ENCODE measurements around the gene ATG7. TPM values are rescaled to one million over a fixed set of nuclear protein-coding genes. Genes with fewer than 3 reads are reported as not detected.

Gene ATG7
- polyA plus RNA-seq, 2 donors, result 5.8 to 13.1 TPM

DNA sequence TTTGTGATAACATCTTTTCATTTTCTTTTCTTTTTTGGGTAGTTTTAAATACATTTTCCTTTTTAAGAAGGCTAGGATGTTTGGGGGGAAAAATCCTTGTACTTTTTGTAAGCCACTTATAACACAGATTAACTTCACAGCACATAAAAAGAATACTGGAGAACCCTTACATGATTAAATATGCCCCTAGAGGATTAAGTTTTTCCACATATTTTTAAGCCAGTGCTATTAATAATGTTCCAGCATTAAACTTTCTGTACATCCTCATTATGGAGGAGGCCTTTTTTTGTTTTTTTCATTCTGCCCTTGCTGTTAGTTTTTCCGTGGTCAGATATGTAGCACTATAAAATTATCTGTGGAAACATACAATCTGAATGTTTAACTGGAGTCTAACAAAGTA is 147.9 kb downstream of the ATG7 start:
- Histone ChIP-seq H3K9me3 (ENCODE audit: control insufficient read depth in 2 of 2, insufficient read depth in 1 of 2, low read depth in 1 of 2, low read length in 1 of 2) (no peaks in the 10 kb centered on the region), H3K27ac (ENCODE audit: low read depth in 2 of 2, low read length in 1 of 2) (no peak overlapping the region), H3K4me1 (ENCODE audit: control insufficient read depth in 2 of 2, insufficient read depth in 2 of 2, low read length in 1 of 2) (no peaks in the 10 kb centered on the region), H3K36me3 (ENCODE audit: control insufficient read depth in 2 of 2, insufficient read depth in 2 of 2, low read length in 1 of 2) (no peaks in the 10 kb centered on the region), H3K27me3 (ENCODE audit: control insufficient read depth in 1 of 2, insufficient read depth in 2 of 2, low read length in 2 of 2) (no peaks in the 10 kb centered on the region), H3K4me3 (ENCODE audit: low read depth in 1 of 2, low read length in 2 of 2) (no peak overlapping the region)
- 43 to 82% methylated on average over 1 of the region's 1 CpG for WGBS, 2 donors

- 94 to 97% methylated on average over 1 of the region's 1 CpG for WGBS, 2 donors
- H3K9me3 ChIP-seq (ENCODE audit: control insufficient read depth in 2 of 2, insufficient read depth in 1 of 2, low read depth in 1 of 2, low read length in 1 of 2), result no peaks in the 10 kb centered on the region
- no peaks in the 10 kb centered on the region for H3K27me3 ChIP-seq (ENCODE audit: control insufficient read depth in 1 of 2, insufficient read depth in 2 of 2, low read length in 2 of 2)
- H3K4me1 ChIP-seq (ENCODE audit: control insufficient read depth in 2 of 2, insufficient read depth in 2 of 2, low read length in 1 of 2), result no peaks in the 10 kb centered on the region
- no peak overlapping the region for H3K27ac ChIP-seq (ENCODE audit: low read depth in 2 of 2, low read length in 1 of 2)
- H3K4me3 ChIP-seq (ENCODE audit: low read depth in 1 of 2, low read length in 2 of 2), result no peak overlapping the region
- H3K36me3 ChIP-seq (ENCODE audit: control insufficient read depth in 2 of 2, insufficient read depth in 2 of 2, low read length in 1 of 2), result no peaks in the 10 kb centered on the region
Measured at GRCh38 chr3:11422291-11422690, 150.1 kb downstream of the ATG7 start.

GRCh38 chr3:11423868-11424267 is 151.7 kb downstream of the ATG7 start:
- H3K27me3 ChIP-seq (ENCODE audit: control insufficient read depth in 1 of 2, insufficient read depth in 2 of 2, low read length in 2 of 2), result no peaks in the 10 kb centered on the region
- H3K4me3 ChIP-seq (ENCODE audit: low read depth in 1 of 2, low read length in 2 of 2), result no peak overlapping the region
- no peaks in the 10 kb centered on the region for H3K4me1 ChIP-seq (ENCODE audit: control insufficient read depth in 2 of 2, insufficient read depth in 2 of 2, low read length in 1 of 2)
- no peaks in the 10 kb centered on the region for H3K9me3 ChIP-seq (ENCODE audit: control insufficient read depth in 2 of 2, insufficient read depth in 1 of 2, low read depth in 1 of 2, low read length in 1 of 2)
- 87 to 91% methylated on average over 6 of the region's 6 CpGs for WGBS, 2 donors
- no peak overlapping the region for H3K27ac ChIP-seq (ENCODE audit: low read depth in 2 of 2, low read length in 1 of 2)
- no peaks in the 10 kb centered on the region for H3K36me3 ChIP-seq (ENCODE audit: control insufficient read depth in 2 of 2, insufficient read depth in 2 of 2, low read length in 1 of 2)

DNA sequence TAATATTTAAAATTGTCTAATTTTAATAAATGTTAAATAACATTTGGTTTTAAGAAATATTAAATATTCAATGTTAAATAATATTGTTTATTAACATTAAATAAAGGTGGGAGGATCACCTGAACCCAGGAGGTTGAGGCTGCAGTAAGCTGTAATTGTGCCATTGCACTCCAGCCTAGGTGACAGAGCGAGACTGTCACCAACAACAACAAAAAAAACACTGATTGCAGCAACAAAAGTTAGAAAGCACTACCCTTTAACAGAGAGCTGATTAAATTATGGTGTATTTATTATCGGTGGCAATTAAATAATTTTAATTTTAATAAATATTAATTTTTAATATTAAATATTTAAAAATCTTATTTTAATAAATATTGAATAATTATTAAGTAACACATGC is 152.1 kb downstream of the ATG7 start:
- H3K9me3 ChIP-seq (ENCODE audit: control insufficient read depth in 2 of 2, insufficient read depth in 1 of 2, low read depth in 1 of 2, low read length in 1 of 2), result no peaks in the 10 kb centered on the region
- 98 to 100% methylated on average over 2 of the region's 2 CpGs for WGBS, 2 donors
- no peaks in the 10 kb centered on the region for H3K36me3 ChIP-seq (ENCODE audit: control insufficient read depth in 2 of 2, insufficient read depth in 2 of 2, low read length in 1 of 2)
- no peaks in the 10 kb centered on the region for H3K4me1 ChIP-seq (ENCODE audit: control insufficient read depth in 2 of 2, insufficient read depth in 2 of 2, low read length in 1 of 2)
- H3K27me3 ChIP-seq (ENCODE audit: control insufficient read depth in 1 of 2, insufficient read depth in 2 of 2, low read length in 2 of 2), result no peaks in the 10 kb centered on the region
- H3K4me3 ChIP-seq (ENCODE audit: low read depth in 1 of 2, low read length in 2 of 2), result no peak overlapping the region
- no peak overlapping the region for H3K27ac ChIP-seq (ENCODE audit: low read depth in 2 of 2, low read length in 1 of 2)

GRCh38 chr3:11430207-11430606 is 158.0 kb downstream of the ATG7 start:
- Histone ChIP-seq H3K27me3 (ENCODE audit: control insufficient read depth in 1 of 2, insufficient read depth in 2 of 2, low read length in 2 of 2) (no peaks in the 10 kb centered on the region), H3K27ac (ENCODE audit: low read depth in 2 of 2, low read length in 1 of 2) (no peak overlapping the region), H3K4me1 (ENCODE audit: control insufficient read depth in 2 of 2, insufficient read depth in 2 of 2, low read length in 1 of 2) (no peaks in the 10 kb centered on the region), H3K4me3 (ENCODE audit: low read depth in 1 of 2, low read length in 2 of 2) (no peak overlapping the region), H3K9me3 (ENCODE audit: control insufficient read depth in 2 of 2, insufficient read depth in 1 of 2, low read depth in 1 of 2, low read length in 1 of 2) (no peaks in the 10 kb centered on the region), H3K36me3 (ENCODE audit: control insufficient read depth in 2 of 2, insufficient read depth in 2 of 2, low read length in 1 of 2) (peaks cover 0 to 2% of the 10 kb centered on the region in 2 donors)
- 79 to 80% methylated on average over 6 of the region's 6 CpGs for WGBS, 2 donors

DNA sequence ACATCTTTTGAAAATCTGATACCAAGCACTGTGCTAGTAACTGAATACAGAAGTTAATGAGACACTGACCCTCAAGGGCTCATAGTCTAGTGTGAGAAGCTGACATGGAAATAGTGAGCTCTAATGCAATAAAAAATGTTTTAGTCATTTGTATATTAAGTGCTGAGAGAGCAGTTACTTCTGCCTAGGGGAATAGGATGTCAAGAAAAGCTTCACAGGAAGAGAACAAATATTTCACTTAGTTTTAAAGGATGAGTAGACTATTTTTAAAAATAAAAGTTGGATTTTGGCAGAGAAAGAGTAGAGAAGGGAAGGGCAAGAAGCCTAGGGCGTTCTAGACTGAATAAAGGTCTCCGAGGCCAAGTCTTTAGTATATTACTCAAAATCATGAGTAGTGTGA is 158.4 kb downstream of the ATG7 start:
- no peak overlapping the region for H3K27ac ChIP-seq (ENCODE audit: low read depth in 2 of 2, low read length in 1 of 2)

DNA sequence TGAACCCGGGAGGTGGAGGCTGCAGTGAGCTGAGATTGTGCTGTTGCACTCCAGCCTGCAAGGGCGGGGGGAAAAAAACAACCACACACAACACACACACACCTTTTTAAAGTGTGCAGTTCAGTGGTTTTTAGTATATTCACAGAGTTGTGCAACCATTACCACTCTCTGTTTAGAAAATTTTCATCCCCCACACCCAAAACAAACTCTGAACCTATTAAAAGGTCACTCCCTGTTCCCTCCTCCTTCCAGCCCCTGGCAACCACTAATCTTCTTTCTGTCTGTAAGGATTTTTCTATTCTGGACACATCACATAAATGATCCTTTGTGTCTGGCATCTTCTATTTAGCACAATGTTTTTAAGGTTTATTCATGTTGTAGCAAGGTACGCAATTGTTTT is 159.1 kb downstream of the ATG7 start:
- Histone ChIP-seq H3K36me3 (ENCODE audit: control insufficient read depth in 2 of 2, insufficient read depth in 2 of 2, low read length in 1 of 2) (peaks cover 0 to 2% of the 10 kb centered on the region in 2 donors), H3K4me3 (ENCODE audit: low read depth in 1 of 2, low read length in 2 of 2) (no peak overlapping the region), H3K4me1 (ENCODE audit: control insufficient read depth in 2 of 2, insufficient read depth in 2 of 2, low read length in 1 of 2) (no peaks in the 10 kb centered on the region), H3K27ac (ENCODE audit: low read depth in 2 of 2, low read length in 1 of 2) (no peak overlapping the region), H3K9me3 (ENCODE audit: control insufficient read depth in 2 of 2, insufficient read depth in 1 of 2, low read depth in 1 of 2, low read length in 1 of 2) (no peaks in the 10 kb centered on the region), H3K27me3 (ENCODE audit: control insufficient read depth in 1 of 2, insufficient read depth in 2 of 2, low read length in 2 of 2) (no peaks in the 10 kb centered on the region)
- 94 to 98% methylated on average over 3 of the region's 3 CpGs for WGBS, 2 donors

More for the DNA sequence above, 158.4 kb downstream of the ATG7 start:
- Histone ChIP-seq H3K27me3 (ENCODE audit: control insufficient read depth in 1 of 2, insufficient read depth in 2 of 2, low read length in 2 of 2) (no peaks in the 10 kb centered on the region), H3K9me3 (ENCODE audit: control insufficient read depth in 2 of 2, insufficient read depth in 1 of 2, low read depth in 1 of 2, low read length in 1 of 2) (no peaks in the 10 kb centered on the region), H3K36me3 (ENCODE audit: control insufficient read depth in 2 of 2, insufficient read depth in 2 of 2, low read length in 1 of 2) (peaks cover 0 to 2% of the 10 kb centered on the region in 2 donors), H3K4me1 (ENCODE audit: control insufficient read depth in 2 of 2, insufficient read depth in 2 of 2, low read length in 1 of 2) (no peaks in the 10 kb centered on the region), H3K4me3 (ENCODE audit: low read depth in 1 of 2, low read length in 2 of 2) (no peak overlapping the region)
- 63 to 73% methylated on average over 2 of the region's 2 CpGs for WGBS, 2 donors

- no peaks in the 10 kb centered on the region for H3K4me1 ChIP-seq (ENCODE audit: control insufficient read depth in 2 of 2, insufficient read depth in 2 of 2, low read length in 1 of 2)
- 57 to 59% methylated on average over 3 of the region's 3 CpGs for WGBS, 2 donors
- H3K9me3 ChIP-seq (ENCODE audit: control insufficient read depth in 2 of 2, insufficient read depth in 1 of 2, low read depth in 1 of 2, low read length in 1 of 2), result no peaks in the 10 kb centered on the region
- no peaks in the 10 kb centered on the region for H3K27me3 ChIP-seq (ENCODE audit: control insufficient read depth in 1 of 2, insufficient read depth in 2 of 2, low read length in 2 of 2)
- H3K27ac ChIP-seq (ENCODE audit: low read depth in 2 of 2, low read length in 1 of 2), result no peak overlapping the region
- no peak overlapping the region for H3K4me3 ChIP-seq (ENCODE audit: low read depth in 1 of 2, low read length in 2 of 2)
- peaks cover 0 to 2% of the 10 kb centered on the region in 2 donors for H3K36me3 ChIP-seq (ENCODE audit: control insufficient read depth in 2 of 2, insufficient read depth in 2 of 2, low read length in 1 of 2)
Measured at GRCh38 chr3:11434017-11434526, 161.9 kb downstream of the ATG7 start.

DNA sequence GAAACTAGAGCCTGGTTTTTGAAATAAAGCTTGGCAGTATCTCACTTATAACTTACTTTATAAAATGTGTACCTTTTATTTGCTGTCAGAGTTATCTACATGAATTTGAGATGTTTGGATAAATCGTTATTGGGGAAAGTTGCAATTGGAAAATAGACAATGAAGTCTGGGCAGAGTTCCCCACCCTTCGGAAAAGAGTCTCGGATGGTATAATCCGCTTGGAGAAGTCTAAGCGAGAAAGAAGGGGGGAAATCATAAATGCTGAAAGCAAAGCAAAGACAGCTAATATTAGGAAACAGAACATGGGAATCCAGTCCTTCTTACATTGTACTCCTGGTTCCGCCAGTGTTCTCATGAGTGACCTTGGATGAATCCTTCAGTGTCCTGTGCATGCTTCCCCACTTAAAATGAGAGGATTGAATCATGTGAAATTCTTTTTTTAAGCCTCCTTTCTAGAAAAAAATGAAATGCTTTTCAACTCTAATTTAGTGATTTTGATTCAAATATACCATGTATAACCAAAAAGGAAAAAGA is 162.4 kb downstream of the ATG7 start:
- Histone ChIP-seq H3K9me3 (ENCODE audit: control insufficient read depth in 2 of 2, insufficient read depth in 1 of 2, low read depth in 1 of 2, low read length in 1 of 2) (no peaks in the 10 kb centered on the region), H3K27me3 (ENCODE audit: control insufficient read depth in 1 of 2, insufficient read depth in 2 of 2, low read length in 2 of 2) (no peaks in the 10 kb centered on the region), H3K4me1 (ENCODE audit: control insufficient read depth in 2 of 2, insufficient read depth in 2 of 2, low read length in 1 of 2) (no peaks in the 10 kb centered on the region), H3K4me3 (ENCODE audit: low read depth in 1 of 2, low read length in 2 of 2) (no peak overlapping the region), H3K27ac (ENCODE audit: low read depth in 2 of 2, low read length in 1 of 2) (no peak overlapping the region), H3K36me3 (ENCODE audit: control insufficient read depth in 2 of 2, insufficient read depth in 2 of 2, low read length in 1 of 2) (peaks cover 0 to 1% of the 10 kb centered on the region in 2 donors)
- 77 to 78% methylated on average over 5 to 6 of the region's 6 CpGs for WGBS, 2 donors

- H3K27ac ChIP-seq (ENCODE audit: low read depth in 2 of 2, low read length in 1 of 2), result no peak overlapping the region
- no peaks in the 10 kb centered on the region for H3K9me3 ChIP-seq (ENCODE audit: control insufficient read depth in 2 of 2, insufficient read depth in 1 of 2, low read depth in 1 of 2, low read length in 1 of 2)
- H3K27me3 ChIP-seq (ENCODE audit: control insufficient read depth in 1 of 2, insufficient read depth in 2 of 2, low read length in 2 of 2), result no peaks in the 10 kb centered on the region
- H3K4me1 ChIP-seq (ENCODE audit: control insufficient read depth in 2 of 2, insufficient read depth in 2 of 2, low read length in 1 of 2), result no peaks in the 10 kb centered on the region
- H3K4me3 ChIP-seq (ENCODE audit: low read depth in 1 of 2, low read length in 2 of 2), result no peak overlapping the region
- 91 to 95% methylated on average over 7 of the region's 7 CpGs for WGBS, 2 donors
- no peaks in the 10 kb centered on the region for H3K36me3 ChIP-seq (ENCODE audit: control insufficient read depth in 2 of 2, insufficient read depth in 2 of 2, low read length in 1 of 2)
Measured at GRCh38 chr3:11435440-11436165, 163.4 kb downstream of the ATG7 start.
